Neutrophil (primary cell): ENCODE data around the gene ZBTB43.

ENCODE experiments used
- H3K27ac ChIP-seq: fragments of 200-600 bp; sonication (generic); 2 replicates; pipeline ENCODE4 v1.5.1; 2016; ENCODE audit warnings: mild to moderate bottlenecking, moderate library complexity
- H3K27me3 ChIP-seq: fragments of 200-600 bp; sonication (generic); 2 replicates; pipeline ENCODE4 v1.6.0; 2016; ENCODE audit warnings: mild to moderate bottlenecking
- H3K36me3 ChIP-seq: fragments of 200-600 bp; sonication (generic); 2 replicates; pipeline ENCODE4 v1.5.1; 2017
- H3K4me1 ChIP-seq, 2 experiments: fragments of 200-600 bp in 1 of 2; sonication (generic) in 1 of 2; 1 replicate in 1 of 2; 2 replicates in 1 of 2; pipeline versions ENCODE4 v1.5.1 to v1.6.1; 2013 to 2016; ENCODE audit warnings: low read depth in 1 of 2, low read length in 1 of 2, mild to moderate bottlenecking in 1 of 2, moderate library complexity in 1 of 2; ENCODE audit not compliant: control insufficient read depth in 1 of 2, insufficient read depth in 1 of 2
- H3K4me3 ChIP-seq, 2 experiments: fragments of 200-600 bp in 1 of 2; sonication (generic) in 1 of 2; 1 replicate in 1 of 2; 2 replicates in 1 of 2; pipeline ENCODE4 v1.5.1; 2013 to 2016; ENCODE audit warnings: low read depth in 1 of 2, low read length in 1 of 2, mild to moderate bottlenecking in 1 of 2, moderate library complexity in 1 of 2
- H3K9me3 ChIP-seq: fragments of 200-600 bp; sonication (generic); 2 replicates; pipeline ENCODE4 v1.5.1; 2016
- TF ChIP-seq, protein P1 (sequence below): fragments of 200-600 bp; sonication (generic); IDR thresholded peaks from 2 replicates; pipeline ENCODE4 v1.5.1; 2016; ENCODE audit warnings: antibody characterized with exemption

The ZBTB43 gene

DNA sequence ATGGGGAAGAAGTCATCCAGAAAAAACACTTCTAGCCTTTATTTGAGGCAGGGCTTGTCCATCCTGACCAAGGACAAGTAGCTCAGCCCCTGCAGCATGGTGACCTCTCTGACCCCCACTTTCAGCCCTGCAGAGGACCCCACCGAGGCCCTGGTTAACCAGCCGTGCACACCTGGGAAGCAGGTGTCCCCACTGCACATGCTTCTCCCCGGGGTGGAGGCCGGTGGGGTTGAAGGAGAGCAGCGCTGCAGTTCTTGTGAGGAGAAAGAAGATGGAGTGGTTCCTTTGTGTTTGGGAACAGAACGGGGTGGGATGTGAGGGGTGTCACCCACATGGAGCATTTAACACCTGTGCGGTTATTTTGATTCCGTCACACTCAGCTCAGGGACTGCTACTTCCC, 34.5 kb downstream of the ZBTB43 start:
- TF ChIP-seq, protein P1, sequence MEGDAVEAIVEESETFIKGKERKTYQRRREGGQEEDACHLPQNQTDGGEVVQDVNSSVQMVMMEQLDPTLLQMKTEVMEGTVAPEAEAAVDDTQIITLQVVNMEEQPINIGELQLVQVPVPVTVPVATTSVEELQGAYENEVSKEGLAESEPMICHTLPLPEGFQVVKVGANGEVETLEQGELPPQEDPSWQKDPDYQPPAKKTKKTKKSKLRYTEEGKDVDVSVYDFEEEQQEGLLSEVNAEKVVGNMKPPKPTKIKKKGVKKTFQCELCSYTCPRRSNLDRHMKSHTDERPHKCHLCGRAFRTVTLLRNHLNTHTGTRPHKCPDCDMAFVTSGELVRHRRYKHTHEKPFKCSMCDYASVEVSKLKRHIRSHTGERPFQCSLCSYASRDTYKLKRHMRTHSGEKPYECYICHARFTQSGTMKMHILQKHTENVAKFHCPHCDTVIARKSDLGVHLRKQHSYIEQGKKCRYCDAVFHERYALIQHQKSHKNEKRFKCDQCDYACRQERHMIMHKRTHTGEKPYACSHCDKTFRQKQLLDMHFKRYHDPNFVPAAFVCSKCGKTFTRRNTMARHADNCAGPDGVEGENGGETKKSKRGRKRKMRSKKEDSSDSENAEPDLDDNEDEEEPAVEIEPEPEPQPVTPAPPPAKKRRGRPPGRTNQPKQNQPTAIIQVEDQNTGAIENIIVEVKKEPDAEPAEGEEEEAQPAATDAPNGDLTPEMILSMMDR = no peak
- Histone ChIP-seq H3K4me1 (peaks cover 0 to 5% of the 10 kb centered on the region in 2 experiments), H3K4me3 (no peak overlapping the region), H3K36me3 (peaks cover 21% of the 10 kb centered on the region), H3K9me3 (no peaks in the 10 kb centered on the region), H3K27ac (no peak overlapping the region), H3K27me3 (peaks cover 8% of the 10 kb centered on the region)

GRCh38 chr9:126842220-126842842, 37.5 kb downstream of the ZBTB43 start:
- no peak overlapping the region for H3K27ac ChIP-seq
- H3K27me3 ChIP-seq = peaks cover 12% of the 10 kb centered on the region
- H3K36me3 ChIP-seq = peaks cover 10% of the 10 kb centered on the region
- H3K4me3 ChIP-seq = no peak overlapping the region
- peaks cover 0 to 5% of the 10 kb centered on the region in 2 experiments for H3K4me1 ChIP-seq
- TF ChIP-seq, protein P1 = no peak
- H3K9me3 ChIP-seq = no peaks in the 10 kb centered on the region

- Histone ChIP-seq H3K4me1 (peaks cover 0 to 5% of the 10 kb centered on the region in 2 experiments), H3K4me3 (no peak overlapping the region), H3K27ac (no peak overlapping the region), H3K9me3 (no peaks in the 10 kb centered on the region), H3K36me3 (peaks cover 8% of the 10 kb centered on the region), H3K27me3 (peaks cover 12% of the 10 kb centered on the region)
- TF ChIP-seq, protein P1 = no peak
These were observed 38.3 kb downstream of the ZBTB43 start for GRCh38 chr9:126842977-126843799.

DNA sequence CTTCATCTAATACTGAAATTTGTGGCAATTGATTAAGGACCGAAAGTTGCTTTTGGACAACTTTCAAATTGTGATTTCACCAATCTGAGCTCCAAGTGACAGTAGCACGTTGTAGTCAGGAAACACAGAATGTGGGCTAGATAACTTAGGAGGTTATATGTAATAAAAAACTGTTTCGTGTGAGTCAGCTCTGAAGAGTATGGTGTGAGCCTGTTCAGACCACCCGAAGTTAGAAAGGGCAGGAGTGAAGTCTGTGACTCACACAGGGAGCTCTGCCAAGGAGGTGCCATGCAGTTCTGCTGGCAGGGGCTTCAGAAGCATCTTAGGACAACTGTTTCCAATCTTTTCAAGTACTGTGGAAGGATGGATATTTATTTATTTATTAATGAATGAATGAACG, 39.2 kb downstream of the ZBTB43 start:
- TF ChIP-seq, protein P1 = no peak
- H3K27ac ChIP-seq = no peak overlapping the region

DNA sequence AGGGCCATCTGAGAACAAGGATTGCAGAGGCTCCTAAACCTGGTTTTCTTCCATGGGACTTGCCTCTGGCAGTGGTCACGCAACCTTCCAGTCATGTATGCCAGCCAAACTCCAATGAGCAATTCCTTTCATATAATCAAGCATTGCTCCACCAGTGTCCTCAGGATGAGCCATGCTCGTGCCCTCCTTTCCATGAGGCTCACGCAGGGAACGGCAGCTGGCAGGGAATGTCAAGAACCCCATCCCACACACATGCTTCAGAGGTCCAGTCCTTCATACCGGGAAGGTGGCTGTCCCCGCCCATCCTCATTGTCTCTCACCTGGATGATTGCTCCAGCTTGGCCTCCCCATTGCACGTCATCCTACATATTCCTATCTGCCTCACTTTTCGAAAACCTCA, 42.2 kb downstream of the ZBTB43 start:
- H3K4me1 ChIP-seq = no peaks in the 10 kb centered on the region
- TF ChIP-seq, protein P1 = no peak

More for the DNA sequence above, 39.2 kb downstream of the ZBTB43 start:
- Histone ChIP-seq H3K9me3 (no peaks in the 10 kb centered on the region), H3K4me1 (peaks cover 0 to 5% of the 10 kb centered on the region in 2 experiments), H3K27me3 (peaks cover 12% of the 10 kb centered on the region), H3K4me3 (no peak overlapping the region), H3K36me3 (no peaks in the 10 kb centered on the region)

More for the DNA sequence above, 42.2 kb downstream of the ZBTB43 start:
- Histone ChIP-seq H3K27me3 (peaks cover 34% of the 10 kb centered on the region), H3K27ac (no peak overlapping the region), H3K36me3 (no peaks in the 10 kb centered on the region), H3K9me3 (no peaks in the 10 kb centered on the region), H3K4me3 (no peak overlapping the region)
